Neural cell (in vitro differentiated cells): ENCODE results near the gene TJP1.

Experiments
- POLR2AphosphoS5 ChIP-seq: IDR thresholded peaks from 2 replicates; pipeline ENCODE4 v1.6.1; 2012
- TAF1 ChIP-seq: IDR thresholded peaks from 2 replicates; pipeline ENCODE4 v1.6.1; 2012; ENCODE audit warnings: low read depth
- TF ChIP-seq, protein P1 (sequence below): fragments of 450-650 bp; IDR thresholded peaks from 2 replicates; pipeline ENCODE4 v1.5.1; 2014; ENCODE audit warnings: antibody characterized with exemption, mild to moderate bottlenecking, moderate library complexity; ENCODE audit not compliant: poor library complexity, severe bottlenecking

- TF ChIP-seq, protein P1, sequence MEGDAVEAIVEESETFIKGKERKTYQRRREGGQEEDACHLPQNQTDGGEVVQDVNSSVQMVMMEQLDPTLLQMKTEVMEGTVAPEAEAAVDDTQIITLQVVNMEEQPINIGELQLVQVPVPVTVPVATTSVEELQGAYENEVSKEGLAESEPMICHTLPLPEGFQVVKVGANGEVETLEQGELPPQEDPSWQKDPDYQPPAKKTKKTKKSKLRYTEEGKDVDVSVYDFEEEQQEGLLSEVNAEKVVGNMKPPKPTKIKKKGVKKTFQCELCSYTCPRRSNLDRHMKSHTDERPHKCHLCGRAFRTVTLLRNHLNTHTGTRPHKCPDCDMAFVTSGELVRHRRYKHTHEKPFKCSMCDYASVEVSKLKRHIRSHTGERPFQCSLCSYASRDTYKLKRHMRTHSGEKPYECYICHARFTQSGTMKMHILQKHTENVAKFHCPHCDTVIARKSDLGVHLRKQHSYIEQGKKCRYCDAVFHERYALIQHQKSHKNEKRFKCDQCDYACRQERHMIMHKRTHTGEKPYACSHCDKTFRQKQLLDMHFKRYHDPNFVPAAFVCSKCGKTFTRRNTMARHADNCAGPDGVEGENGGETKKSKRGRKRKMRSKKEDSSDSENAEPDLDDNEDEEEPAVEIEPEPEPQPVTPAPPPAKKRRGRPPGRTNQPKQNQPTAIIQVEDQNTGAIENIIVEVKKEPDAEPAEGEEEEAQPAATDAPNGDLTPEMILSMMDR = no peak
- TF ChIP-seq TAF1 = no peak
- no peak for TF ChIP-seq POLR2AphosphoS5
Measured at GRCh38 chr15:29686445-29687203, 135.6 kb downstream of the TJP1 start.
